ENCODE measurements around the gene CNTN6. TPM values are rescaled to one million over a fixed set of nuclear protein-coding genes. Genes with fewer than 3 reads are reported as not detected.

The CNTN6 gene
- total RNA-seq, 1 donor: 1.3 TPM

DNA sequence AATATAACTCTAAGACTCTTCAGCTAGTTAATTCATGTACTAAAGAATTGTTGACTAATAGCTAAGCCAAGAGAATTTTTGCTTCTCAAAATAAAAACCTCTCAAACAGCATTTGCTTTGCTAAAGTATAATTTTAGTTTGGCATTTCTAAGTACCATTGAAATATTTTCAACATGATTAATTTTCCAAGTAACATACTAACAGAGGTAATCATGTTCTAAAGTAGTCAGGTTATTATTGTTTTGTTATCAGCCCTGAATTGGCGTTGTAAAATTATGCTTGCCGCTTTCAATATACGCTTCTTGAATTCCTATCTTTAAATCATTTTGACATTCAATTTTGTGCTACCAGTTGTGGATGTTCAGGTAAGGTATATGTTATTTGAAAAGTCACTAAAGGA is 134.3 kb downstream of the CNTN6 start:
- no peak for DNase-seq (ENCODE audit: low read depth)
- no peak overlapping the region for H3K4me3 ChIP-seq (ENCODE audit: low read depth, low read length)
- TF ChIP-seq, protein P1, sequence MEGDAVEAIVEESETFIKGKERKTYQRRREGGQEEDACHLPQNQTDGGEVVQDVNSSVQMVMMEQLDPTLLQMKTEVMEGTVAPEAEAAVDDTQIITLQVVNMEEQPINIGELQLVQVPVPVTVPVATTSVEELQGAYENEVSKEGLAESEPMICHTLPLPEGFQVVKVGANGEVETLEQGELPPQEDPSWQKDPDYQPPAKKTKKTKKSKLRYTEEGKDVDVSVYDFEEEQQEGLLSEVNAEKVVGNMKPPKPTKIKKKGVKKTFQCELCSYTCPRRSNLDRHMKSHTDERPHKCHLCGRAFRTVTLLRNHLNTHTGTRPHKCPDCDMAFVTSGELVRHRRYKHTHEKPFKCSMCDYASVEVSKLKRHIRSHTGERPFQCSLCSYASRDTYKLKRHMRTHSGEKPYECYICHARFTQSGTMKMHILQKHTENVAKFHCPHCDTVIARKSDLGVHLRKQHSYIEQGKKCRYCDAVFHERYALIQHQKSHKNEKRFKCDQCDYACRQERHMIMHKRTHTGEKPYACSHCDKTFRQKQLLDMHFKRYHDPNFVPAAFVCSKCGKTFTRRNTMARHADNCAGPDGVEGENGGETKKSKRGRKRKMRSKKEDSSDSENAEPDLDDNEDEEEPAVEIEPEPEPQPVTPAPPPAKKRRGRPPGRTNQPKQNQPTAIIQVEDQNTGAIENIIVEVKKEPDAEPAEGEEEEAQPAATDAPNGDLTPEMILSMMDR (IDR thresholded peaks at IDR 0.05; ENCODE audit: insufficient read depth, low read length): no peak

DNA sequence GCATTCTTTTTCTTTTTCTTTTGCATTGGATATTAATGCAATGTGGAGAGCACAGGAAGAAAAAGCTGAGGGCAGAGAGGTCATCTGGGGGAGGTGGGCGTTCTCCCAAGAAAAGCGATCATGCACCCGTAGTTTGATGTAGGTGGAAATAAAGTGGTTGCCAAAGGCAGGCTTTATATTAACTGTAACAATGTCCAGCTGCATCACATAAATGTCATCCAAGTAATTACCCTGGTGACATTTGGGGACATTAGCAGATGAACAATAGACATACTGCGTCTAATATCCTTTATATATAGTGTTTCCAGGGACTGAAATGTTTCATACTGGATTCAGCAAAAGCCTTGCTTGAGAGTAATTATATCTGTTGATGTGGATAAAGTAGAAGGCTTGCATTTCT is 135.5 kb downstream of the CNTN6 start:
- TF ChIP-seq, protein P1 (IDR thresholded peaks at IDR 0.05; ENCODE audit: insufficient read depth, low read length): no peak
- H3K4me3 ChIP-seq (ENCODE audit: low read depth, low read length): no peak overlapping the region
- no peak for DNase-seq (ENCODE audit: low read depth)

DNA sequence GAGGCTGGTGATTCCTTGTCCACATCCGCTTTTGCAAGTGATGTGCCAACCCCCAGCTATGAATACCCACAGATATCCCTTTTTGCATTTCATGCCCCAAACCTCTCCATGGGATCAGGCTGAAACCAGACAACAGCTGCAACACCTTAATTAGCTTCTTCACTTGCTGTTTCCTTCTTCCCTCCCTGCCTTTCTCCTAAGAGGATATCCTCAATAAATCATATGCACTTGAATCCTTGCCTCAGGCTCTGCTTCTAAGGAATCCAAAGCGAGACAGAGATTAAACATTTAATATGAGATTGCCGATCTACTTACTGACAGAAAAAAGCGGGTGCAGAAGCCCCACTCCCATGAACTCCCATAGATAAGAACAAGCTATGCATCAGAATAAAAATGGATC is 138.1 kb downstream of the CNTN6 start:
- TF ChIP-seq, protein P1 (IDR thresholded peaks at IDR 0.05; ENCODE audit: insufficient read depth, low read length): no peak
- DNase-seq (ENCODE audit: low read depth): no peak
- H3K4me3 ChIP-seq (ENCODE audit: low read depth, low read length): no peak overlapping the region

DNA sequence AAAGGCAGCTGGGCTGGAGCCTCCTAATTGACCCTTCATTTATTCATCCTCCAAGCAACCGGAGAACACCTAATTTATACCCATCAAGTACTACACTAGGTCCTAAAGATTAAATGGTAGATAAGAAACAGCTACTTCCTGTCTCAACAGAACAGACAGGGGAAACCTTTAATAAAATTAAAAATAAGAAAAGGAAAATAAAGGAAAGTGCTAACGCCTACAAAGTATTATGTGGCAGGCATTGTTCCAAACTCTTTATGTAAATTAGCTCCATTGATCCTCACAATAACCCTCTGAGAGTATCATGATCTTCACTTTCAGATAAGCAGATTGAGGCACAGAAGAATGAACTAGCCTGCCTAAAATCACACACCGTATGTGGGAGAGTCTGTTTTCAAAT is 139.5 kb downstream of the CNTN6 start:
- no peak for DNase-seq (ENCODE audit: low read depth)
- TF ChIP-seq, protein P1 (IDR thresholded peaks at IDR 0.05; ENCODE audit: insufficient read depth, low read length): no peak

DNA sequence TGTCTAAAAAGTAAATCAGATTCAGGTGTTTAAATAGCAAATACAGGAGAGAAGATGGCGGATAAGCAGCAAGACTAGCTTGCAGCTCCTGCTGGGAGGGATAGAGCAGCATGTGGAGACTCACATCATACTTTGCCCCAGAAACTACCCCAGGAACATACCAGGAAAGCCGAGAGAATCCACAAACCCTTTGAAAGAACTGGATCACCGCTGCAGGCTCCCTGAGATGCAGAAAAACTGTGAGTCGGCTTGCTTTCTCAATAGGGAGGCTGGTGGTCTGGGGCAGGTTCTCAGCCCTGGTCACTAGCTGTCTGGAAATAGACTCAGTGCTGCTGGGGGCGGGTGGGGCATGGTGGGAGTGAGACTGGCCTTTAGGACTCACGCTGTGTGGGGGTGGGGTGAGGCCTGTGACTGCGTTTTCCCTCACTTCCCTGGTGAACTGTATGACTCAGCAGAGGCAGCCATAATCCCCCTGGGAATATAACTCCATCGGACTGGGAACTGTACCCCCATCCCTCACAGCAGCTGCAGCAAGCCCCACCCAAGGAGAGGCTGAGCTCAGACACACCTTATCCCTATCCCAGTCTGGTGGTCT is 142.8 kb downstream of the CNTN6 start:
- TF ChIP-seq, protein P1 (IDR thresholded peaks at IDR 0.05; ENCODE audit: insufficient read depth, low read length): no peak
- no peak overlapping the region for H3K4me3 ChIP-seq (ENCODE audit: low read depth, low read length)
- no peak for DNase-seq (ENCODE audit: low read depth)

More for the DNA sequence above, 139.5 kb downstream of the CNTN6 start:
- H3K4me3 ChIP-seq (ENCODE audit: low read depth, low read length): no peak overlapping the region

DNA sequence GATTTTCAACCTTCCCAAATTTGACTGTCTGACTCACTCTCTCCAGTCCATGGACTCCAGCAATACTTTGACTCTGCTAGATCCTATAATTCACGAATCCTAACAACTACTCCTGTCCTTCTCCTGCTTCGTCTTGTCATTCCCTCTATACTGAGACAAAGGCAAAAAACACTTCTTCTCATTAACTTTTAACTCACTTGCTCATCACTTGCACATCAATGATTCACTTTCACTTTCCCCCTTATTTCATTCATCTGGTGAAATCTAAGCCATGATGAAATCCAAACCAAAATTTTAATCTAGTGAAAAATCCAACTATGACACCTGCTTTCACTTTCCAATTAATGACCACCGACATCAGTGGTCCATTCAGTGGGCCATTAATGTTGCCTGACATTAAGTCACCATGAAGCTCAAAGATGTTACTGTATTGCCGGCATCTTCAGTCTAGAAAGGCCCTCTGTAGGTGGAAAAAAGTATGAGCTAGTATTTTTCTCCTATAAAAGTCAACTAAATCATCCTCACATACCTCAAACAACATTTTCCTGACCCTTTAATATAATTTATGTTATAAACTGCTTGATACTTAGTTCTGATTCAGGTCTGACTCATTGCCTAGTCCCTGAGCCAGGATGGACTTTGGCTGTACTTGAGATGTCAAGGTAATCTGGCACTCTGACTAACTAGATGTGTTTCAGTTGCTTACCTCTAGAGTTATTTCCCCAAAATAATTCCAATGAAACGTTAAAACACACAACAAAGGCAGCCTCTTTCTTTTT is 158.6 kb downstream of the CNTN6 start:
- H3K4me3 ChIP-seq (ENCODE audit: low read depth, low read length): no peak overlapping the region
- TF ChIP-seq, protein P1 (IDR thresholded peaks at IDR 0.05; ENCODE audit: insufficient read depth, low read length): peak; percentile 25
- DNase-seq (ENCODE audit: low read depth): peak; percentile 38

Data from fibroblast of the aortic adventitia (primary cell).